IMR-90 (cell line): ENCODE data around the gene HIPK3.
"Not testable (repeated sequence)": the region's sequence is repeated elsewhere in the genome, so short reads cannot be mapped to it uniquely, and the experiment has no call there.

ENCODE experiments used
- CEBPB ChIP-seq: IDR thresholded peaks from 2 replicates; pipeline ENCODE4 v1.6.1; 2012; ENCODE audit warnings: low read depth, low read length, improper control_type of control experiment
- CTCF ChIP-seq: conservative IDR thresholded peaks from 2 replicates; pipeline ENCODE4 v1.5.1; 2012; ENCODE audit warnings: mild to moderate bottlenecking, low read depth, low read length, improper control_type of control experiment
- ELK1 ChIP-seq: fragments of 150-350 bp; IDR thresholded peaks from 2 replicates; pipeline ENCODE4 v1.6.1; 2016; ENCODE audit warnings: low read depth, mild to moderate bottlenecking, low read length, moderate library complexity, borderline replicate concordance
- MAZ ChIP-seq: IDR thresholded peaks from 2 replicates; pipeline ENCODE4 v1.6.1; 2012; ENCODE audit warnings: low read depth, mild to moderate bottlenecking, low read length, improper control_type of control experiment, moderate library complexity, borderline replicate concordance
- POLR2A ChIP-seq: IDR thresholded peaks from 2 replicates; pipeline ENCODE4 v1.6.1; 2012; ENCODE audit warnings: mild to moderate bottlenecking, low read depth, low read length

- TF ChIP-seq MAZ, POLR2A, ELK1, CTCF, CEBPB: not testable (repeated sequence)
Measured at GRCh38 chr11:33261350-33261749, 4.2 kb downstream of the HIPK3 start.
